Thoracic aorta (tissue), 2 donors: ENCODE measurements around the gene ILF2. TPM values are rescaled to one million over a fixed set of nuclear protein-coding genes. Genes with fewer than 3 reads are reported as not detected.
A peak's percentile ranks its signal among the peaks of the same experiment; 100 is the strongest.

ENCODE experiments used
- ATAC-seq: fragments of 150-250 bp; one replicate; pipeline ENCODE4 v1.8.0; 2017; ENCODE audit warnings: low read depth; ENCODE audit not compliant: insufficient number of reproducible peaks, low FRiP score
- DNase-seq: peaks from one replicate; pipeline ENCODE4 v3.0.0-alpha.2; 2020; ENCODE audit warnings: low spot score
- H3K27ac ChIP-seq, 2 donors: fragments of 200-600 bp; sonication (generic); 1 replicate in 1 of 2; 2 replicates in 1 of 2; pipeline ENCODE4 v1.5.1; 2016; ENCODE audit warnings: mild to moderate bottlenecking in 2 of 2, moderate library complexity in 2 of 2
- H3K27me3 ChIP-seq: fragments of 200-600 bp; sonication (generic); replicated peaks from 2 replicates; pipeline ENCODE4 v1.6.0; 2016; ENCODE audit warnings: mild to moderate bottlenecking; ENCODE audit not compliant: insufficient read depth
- H3K36me3 ChIP-seq: fragments of 200-600 bp; sonication (generic); one replicate; pipeline ENCODE4 v1.5.1; 2016
- H3K4me1 ChIP-seq, 2 donors: fragments of 200-600 bp; sonication (generic); 1 replicate in 1 of 2; 2 replicates in 1 of 2; pipeline versions ENCODE4 v1.5.1 to v1.6.0; 2016; ENCODE audit warnings: low read depth in 2 of 2, mild to moderate bottlenecking in 1 of 2; ENCODE audit not compliant: control insufficient read depth in 1 of 2
- H3K4me3 ChIP-seq: fragments of 200-600 bp; sonication (generic); 2 replicates; pipeline ENCODE4 v1.5.1; 2016; ENCODE audit warnings: mild to moderate bottlenecking
- H3K9me3 ChIP-seq: fragments of 200-600 bp; sonication (generic); 2 replicates; pipeline ENCODE4 v1.5.1; 2016
- total RNA-seq, 2 donors: library from RNA; depleted of rRNA; stranded (reverse); fragments of >200 nt; gene quantifications; one replicate each; pipeline versions ENCODE4 v1.1.0 to v1.2.3, GENCODE V29; 2016
- TF ChIP-seq, protein P1 (sequence below): fragments of 200-600 bp; sonication (generic); IDR thresholded peaks from one replicate; pipeline ENCODE4 v1.5.1; 2019; ENCODE audit warnings: antibody characterized with exemption

The ILF2 gene
- total RNA-seq, 2 donors from 2014 or later, result 75.7 to 81.8 TPM

DNA sequence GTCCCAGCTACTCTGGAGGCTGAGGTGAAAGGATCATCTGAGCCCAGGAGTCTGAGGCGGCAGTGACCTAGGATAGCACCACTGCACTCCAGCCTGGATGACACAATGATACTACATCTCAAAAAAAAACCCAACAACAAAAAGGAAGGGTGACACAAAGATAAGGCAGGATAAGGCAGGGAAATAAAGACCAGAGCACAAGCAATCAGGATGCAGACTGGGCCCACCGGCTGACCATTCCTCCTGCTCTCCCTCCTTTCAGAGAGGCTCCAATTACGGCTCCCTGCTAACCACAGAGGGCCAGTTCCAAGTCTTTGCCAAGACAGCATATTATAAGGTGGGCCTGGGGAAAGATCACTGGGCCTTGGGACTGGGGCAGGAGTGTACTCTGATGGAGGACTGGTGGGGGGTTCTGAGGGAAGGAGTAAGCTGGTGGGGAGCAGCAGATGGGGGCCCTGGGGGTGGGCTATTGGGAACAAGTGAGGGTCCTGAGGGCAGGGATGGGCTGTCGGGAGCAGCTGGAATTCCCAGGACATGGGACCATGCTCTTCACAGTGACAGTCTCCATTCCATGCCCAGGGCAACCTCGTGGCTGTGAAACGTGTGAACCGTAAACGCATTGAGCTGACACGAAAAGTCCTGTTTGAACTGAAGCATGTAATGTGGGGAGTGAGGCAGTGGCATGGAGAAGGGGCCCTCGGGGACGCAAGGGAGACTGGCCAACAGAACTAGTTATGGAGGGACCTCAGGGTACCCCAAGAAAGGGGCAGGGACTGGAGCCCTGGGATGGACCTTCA, 14.9 kb upstream of the ILF2 start:
- H3K27ac ChIP-seq, result peak overlapping the region; percentile 1 to 74
- H3K36me3 ChIP-seq, result peaks cover 68% of the 10 kb centered on the region

DNA sequence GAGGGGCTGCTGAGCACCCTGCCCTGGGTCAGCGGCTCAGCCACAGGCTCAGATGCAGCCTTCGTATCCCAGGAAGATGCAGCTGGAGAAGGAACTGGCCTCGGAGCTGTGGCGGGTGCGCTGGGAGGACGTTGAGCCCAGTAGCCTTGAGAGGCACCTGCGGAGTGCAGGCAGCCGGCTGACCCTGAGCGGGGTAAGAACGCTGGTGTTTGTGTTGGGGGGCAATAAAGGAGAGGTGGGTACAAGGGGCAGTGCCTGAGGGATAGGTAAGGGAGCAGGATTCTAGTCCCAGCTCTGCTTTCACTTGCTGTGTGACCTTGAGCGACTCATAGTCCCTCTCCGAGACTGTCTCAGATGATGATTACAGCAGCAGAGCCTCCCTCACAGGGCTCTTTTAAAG, 14.1 kb upstream of the ILF2 start:
- H3K4me3 ChIP-seq, result no peak overlapping the region
- no peaks in the 10 kb centered on the region for H3K9me3 ChIP-seq
- peaks cover 63% of the 10 kb centered on the region for H3K36me3 ChIP-seq

More for the DNA sequence above, 14.9 kb upstream of the ILF2 start:
- Histone ChIP-seq H3K27me3 (no peaks in the 10 kb centered on the region), H3K9me3 (no peaks in the 10 kb centered on the region), H3K4me3 (no peak overlapping the region), H3K4me1 (peaks cover 5 to 33% of the 10 kb centered on the region in 2 donors)
- ATAC-seq (no peak), DNase-seq (no peak)
- TF ChIP-seq, protein P1, sequence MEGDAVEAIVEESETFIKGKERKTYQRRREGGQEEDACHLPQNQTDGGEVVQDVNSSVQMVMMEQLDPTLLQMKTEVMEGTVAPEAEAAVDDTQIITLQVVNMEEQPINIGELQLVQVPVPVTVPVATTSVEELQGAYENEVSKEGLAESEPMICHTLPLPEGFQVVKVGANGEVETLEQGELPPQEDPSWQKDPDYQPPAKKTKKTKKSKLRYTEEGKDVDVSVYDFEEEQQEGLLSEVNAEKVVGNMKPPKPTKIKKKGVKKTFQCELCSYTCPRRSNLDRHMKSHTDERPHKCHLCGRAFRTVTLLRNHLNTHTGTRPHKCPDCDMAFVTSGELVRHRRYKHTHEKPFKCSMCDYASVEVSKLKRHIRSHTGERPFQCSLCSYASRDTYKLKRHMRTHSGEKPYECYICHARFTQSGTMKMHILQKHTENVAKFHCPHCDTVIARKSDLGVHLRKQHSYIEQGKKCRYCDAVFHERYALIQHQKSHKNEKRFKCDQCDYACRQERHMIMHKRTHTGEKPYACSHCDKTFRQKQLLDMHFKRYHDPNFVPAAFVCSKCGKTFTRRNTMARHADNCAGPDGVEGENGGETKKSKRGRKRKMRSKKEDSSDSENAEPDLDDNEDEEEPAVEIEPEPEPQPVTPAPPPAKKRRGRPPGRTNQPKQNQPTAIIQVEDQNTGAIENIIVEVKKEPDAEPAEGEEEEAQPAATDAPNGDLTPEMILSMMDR, result no peak

DNA sequence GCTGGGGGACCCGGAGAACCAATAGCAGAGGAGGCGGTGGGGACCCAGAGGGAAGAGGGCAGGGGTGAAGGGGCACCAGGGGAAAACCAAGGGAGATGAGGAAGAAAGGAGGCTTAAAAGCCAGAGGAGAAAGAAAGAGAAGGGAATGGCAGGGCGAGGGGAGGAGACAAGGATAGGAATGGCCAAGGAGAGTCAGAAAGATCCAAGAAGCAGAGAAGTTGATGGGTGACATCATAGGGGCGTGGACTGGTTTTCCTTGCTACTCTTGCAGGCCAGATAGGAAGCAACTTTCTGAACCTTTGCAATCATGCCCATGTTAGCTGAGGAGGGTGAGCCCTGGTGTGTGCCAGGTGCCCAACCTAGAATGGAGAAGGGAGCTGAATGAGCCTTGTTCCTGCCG, 13.1 kb upstream of the ILF2 start:
- H3K9me3 ChIP-seq, result no peaks in the 10 kb centered on the region
- H3K36me3 ChIP-seq, result peaks cover 53% of the 10 kb centered on the region
- TF ChIP-seq, protein P1, result no peak
- H3K4me1 ChIP-seq, result peaks cover 5 to 38% of the 10 kb centered on the region in 2 donors
- H3K4me3 ChIP-seq, result no peak overlapping the region
- H3K27ac ChIP-seq, result peak overlapping the region; percentile 74 to 77
- ATAC-seq, result no peak
- no peaks in the 10 kb centered on the region for H3K27me3 ChIP-seq
- no peak for DNase-seq

More for the DNA sequence above, 14.1 kb upstream of the ILF2 start:
- TF ChIP-seq, protein P1, result no peak
- peaks cover 5 to 38% of the 10 kb centered on the region in 2 donors for H3K4me1 ChIP-seq
- H3K27me3 ChIP-seq, result no peaks in the 10 kb centered on the region
- DNase-seq (no peak), ATAC-seq (no peak)
- peak overlapping the region; percentile 1 to 74 for H3K27ac ChIP-seq

DNA sequence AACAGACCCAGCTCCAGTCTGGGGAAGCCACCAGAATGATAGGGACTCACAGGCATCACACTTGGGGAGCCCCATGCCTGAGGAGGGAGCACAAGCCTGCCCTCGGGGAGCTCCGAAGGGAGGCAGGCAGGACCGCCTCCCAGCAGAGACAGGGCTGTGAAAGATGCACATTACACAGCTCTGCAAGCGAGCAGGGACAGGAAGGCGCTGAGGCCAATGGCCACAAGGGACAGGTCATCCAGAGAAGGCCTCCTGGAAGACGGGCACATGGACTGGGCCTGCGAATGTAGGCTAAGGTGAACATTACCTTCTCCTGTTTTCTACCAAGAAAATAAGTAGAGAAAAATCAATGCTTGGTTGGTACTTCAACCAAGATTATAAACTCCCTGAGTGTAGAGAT, 11.9 kb upstream of the ILF2 start:
- H3K36me3 ChIP-seq, result peaks cover 42% of the 10 kb centered on the region
- ATAC-seq (no peak), DNase-seq (no peak)
- TF ChIP-seq, protein P1, result no peak
- H3K9me3 ChIP-seq, result no peaks in the 10 kb centered on the region
- H3K27me3 ChIP-seq, result no peaks in the 10 kb centered on the region
- no peak overlapping the region for H3K4me3 ChIP-seq
- peaks cover 5 to 38% of the 10 kb centered on the region in 2 donors for H3K4me1 ChIP-seq
- peak overlapping the region in 1 of 2 donors; percentile 74 for H3K27ac ChIP-seq

DNA sequence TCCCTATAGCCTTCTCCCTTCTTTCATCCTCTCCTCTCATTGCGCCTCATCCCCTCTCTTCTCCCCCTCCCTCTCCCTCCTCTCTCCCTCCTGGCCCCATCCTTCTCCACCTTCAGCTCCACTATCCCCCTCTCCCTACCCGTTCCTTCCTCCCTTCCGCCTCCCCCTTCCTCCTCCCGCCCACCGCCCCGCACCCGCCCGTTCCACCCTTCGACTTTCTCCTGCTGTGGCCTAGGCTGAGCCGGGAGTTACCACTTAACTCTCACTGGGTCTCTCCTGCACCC, 9.3 kb upstream of the ILF2 start:
- Histone ChIP-seq H3K9me3 (no peaks in the 10 kb centered on the region), H3K4me3 (peak overlapping the region; percentile 86), H3K36me3 (peaks cover 16% of the 10 kb centered on the region), H3K27ac (peak overlapping the region; percentile 91 to 93), H3K4me1 (peaks cover 5 to 38% of the 10 kb centered on the region in 2 donors), H3K27me3 (no peaks in the 10 kb centered on the region)
- TF ChIP-seq, protein P1, result no peak
- DNase-seq (no peak), ATAC-seq (no peak)
